Hematopoietic multipotent progenitor cell (in vitro differentiated cells): Measurements from ENCODE around the gene APOC3. TPM values are rescaled to one million over a fixed set of nuclear protein-coding genes. Genes with fewer than 3 reads are reported as not detected.

Experiments used
- DNase-seq, 3 donors: peaks; one replicate each; pipeline ENCODE4 v3.0.0-alpha.2; 2011 to 2015; ENCODE audit warnings: low read depth in 2 of 3, low spot score in 2 of 3
- total RNA-seq: library from RNA; depleted of rRNA; stranded (reverse); fragments of >200 nt; gene quantifications from one replicate; pipeline ENCODE4 v1.2.3, GENCODE V29; 2012

The APOC3 gene
- total RNA-seq, 1 donor = not detected

- no peak for DNase-seq
Observed at GRCh38 chr11:116869610-116870009, 39.9 kb downstream of the APOC3 start.

DNA sequence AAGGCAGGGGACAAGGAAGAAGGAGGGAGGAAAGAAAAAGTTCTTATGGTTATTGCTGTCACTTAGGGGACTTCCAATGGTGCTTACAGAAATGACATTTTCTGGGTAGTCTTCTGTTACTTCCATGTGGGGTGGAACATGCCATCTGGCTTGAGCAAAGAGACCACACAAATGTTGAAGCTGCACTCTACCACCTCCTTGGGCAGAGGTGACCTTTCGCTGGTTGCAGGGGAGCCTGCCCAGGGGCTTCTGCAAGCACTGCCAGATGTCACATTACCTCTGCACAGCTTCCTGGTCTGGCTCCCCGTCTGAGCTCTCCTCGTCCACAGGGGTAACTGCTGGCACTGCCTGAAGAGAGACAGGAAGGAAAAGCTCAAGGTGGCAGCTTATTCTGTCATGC lies 40.3 kb downstream of the APOC3 start:
- DNase-seq = peak in 2 of 3 donors; percentile 82 to 93

DNA sequence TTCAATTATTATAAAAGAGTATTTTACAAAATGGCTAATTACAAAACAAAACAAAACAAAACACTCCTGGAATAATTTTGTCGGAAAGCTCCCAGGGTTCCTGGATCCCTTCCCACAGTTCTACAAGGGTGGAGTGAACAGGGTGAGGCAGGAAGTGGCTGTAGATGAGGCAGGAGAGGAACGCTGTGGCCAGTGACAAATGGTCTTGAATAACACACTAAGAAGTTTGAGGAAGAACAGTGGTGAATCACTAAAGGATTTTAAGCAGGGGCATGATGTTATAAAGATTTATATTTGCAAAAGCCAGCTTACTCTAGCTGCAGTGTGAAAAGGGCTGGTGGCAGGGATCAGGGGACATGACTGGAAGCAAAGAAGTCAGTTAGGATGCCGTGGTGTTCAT lies 41.5 kb downstream of the APOC3 start:
- DNase-seq = no peak

GRCh38 chr11:116873381-116873780 lies 43.7 kb downstream of the APOC3 start:
- DNase-seq = no peak

DNA sequence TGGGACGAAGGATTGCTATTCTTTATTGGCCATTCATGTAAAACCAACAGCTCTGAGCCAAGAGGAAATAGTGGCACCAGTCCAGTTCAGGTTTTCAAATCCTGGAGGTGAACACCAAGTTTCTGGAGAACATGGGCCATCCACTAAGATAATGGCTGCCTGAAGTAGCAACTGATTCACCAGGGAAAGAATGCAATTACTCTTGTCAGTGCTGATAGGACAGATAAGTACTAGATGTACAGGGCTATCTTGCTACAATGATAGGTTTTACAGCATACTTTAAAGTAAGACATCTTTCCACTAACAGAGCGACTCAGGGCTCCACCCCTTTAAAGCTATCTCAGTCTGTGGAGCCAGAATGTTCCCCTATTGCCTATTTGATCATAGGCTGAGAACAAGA lies 44.5 kb downstream of the APOC3 start:
- DNase-seq = no peak

GRCh38 chr11:116875194-116875593 lies 45.5 kb downstream of the APOC3 start:
- DNase-seq = no peak

DNA sequence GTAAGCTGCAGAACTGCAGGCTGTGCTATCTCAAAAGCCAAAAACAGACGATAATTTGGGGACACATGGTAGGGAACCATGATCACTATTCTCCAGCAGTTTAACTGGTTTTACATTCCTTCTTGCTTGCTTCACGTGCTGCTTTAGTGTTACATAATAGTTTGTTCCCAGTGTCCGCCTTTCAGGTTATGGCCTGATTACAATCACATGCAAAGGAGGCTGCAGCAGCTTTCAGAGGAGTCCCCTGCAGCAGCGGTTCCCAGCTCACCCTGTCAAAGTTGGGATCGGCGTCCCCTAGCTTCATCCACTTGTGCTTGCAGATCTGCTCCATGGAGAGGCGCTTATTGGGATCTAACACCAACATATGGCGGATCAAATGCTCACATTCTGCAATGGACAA lies 46.9 kb downstream of the APOC3 start:
- DNase-seq = no peak

DNA sequence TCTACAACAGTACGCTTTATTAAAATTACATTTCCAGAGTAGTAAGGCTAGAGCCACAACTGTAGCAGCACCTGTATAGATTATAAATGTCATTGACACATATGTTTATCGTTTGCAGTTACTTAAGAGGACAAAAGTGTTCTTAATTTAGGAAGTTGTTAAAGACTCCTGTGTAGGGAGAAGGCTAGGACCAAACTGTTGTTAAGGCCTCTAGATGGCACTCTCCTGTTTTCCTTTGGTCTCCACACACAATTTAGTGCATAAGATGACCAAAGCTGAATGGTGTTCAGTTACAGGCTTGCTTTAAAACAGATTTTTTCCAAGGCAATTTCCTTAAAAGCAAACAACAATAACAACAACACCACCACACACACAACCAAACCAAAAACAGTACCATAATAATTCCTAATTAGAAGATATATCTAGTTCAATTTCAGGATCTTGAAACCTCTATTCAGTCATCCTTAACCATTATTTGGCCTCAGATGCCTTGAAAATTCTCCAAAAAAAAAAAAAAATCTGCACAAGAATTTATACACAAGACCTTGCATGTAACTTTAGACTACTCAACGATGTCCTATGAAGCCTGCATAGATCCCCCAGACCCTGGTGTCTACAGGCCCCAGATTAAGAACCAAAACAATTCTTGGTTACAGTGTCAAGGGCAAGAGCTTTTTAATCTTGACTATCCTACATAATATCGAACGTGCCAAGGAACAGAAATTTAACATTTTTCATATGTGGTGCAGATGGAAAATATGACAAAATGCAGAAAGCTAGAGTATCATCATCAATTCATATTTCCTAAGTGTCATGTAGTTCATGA lies 50.3 kb downstream of the APOC3 start:
- peak; percentile 13 to 80 (median 59) for DNase-seq

- DNase-seq = no peak
Observed at GRCh38 chr11:116881143-116881542, 51.4 kb downstream of the APOC3 start.

GRCh38 chr11:116882386-116882785 lies 52.7 kb downstream of the APOC3 start:
- DNase-seq = no peak

Other genes starting within 250 kb of the APOC3 start
- 12.1 TPM for gene BUD13, start 56.9 kb upstream of the APOC3 start, total RNA-seq
- gene ZPR1, start 41.9 kb upstream of the APOC3 start, total RNA-seq = 20.2 TPM
- gene APOA5, start 38.0 kb upstream of the APOC3 start, total RNA-seq = not detected
- gene APOA4, start 6.6 kb upstream of the APOC3 start, total RNA-seq = not detected
- gene APOA1, start 7.7 kb downstream of the APOC3 start, total RNA-seq = 0.54 TPM